ENCODE results near the gene POU6F2. TPM values are rescaled to one million over a fixed set of nuclear protein-coding genes. Genes with fewer than 3 reads are reported as not detected.

Gene POU6F2
- total RNA-seq, 3 donors from 2014 or later, result under 0.01 TPM; not detected in 2

GRCh38 chr7:39133088-39133487, 155.4 kb downstream of the POU6F2 start:
- no peak for DNase-seq (ENCODE audit: low spot score in 2 of 2)
- Histone ChIP-seq H3K9me3 (no peaks in the 10 kb centered on the region), H3K27me3 (peaks cover 0 to 10% of the 10 kb centered on the region in 2 donors), H3K27ac (no peak overlapping the region), H3K4me1 (no peaks in the 10 kb centered on the region), H3K36me3 (no peaks in the 10 kb centered on the region), H3K4me3 (no peak overlapping the region)
- TF ChIP-seq POLR2AphosphoS5 (IDR thresholded peaks at IDR 0.05) (no peak), CTCF (IDR thresholded peaks at IDR 0.05) (no peak), POLR2A (IDR thresholded peaks at IDR 0.05) (no peak)
- intact Hi-C loops (cut with DNase I; ENCODE audit: low total_unique reads), result no loop called here

- intact Hi-C loops (cut with DNase I; ENCODE audit: low total_unique reads), result no loop called here
- no peak for DNase-seq (ENCODE audit: low spot score in 2 of 2)
- no peak overlapping the region for H3K27ac ChIP-seq
- no peaks in the 10 kb centered on the region for H3K9me3 ChIP-seq
- no peak overlapping the region for H3K4me3 ChIP-seq
- no peaks in the 10 kb centered on the region for H3K36me3 ChIP-seq
- TF ChIP-seq POLR2A (IDR thresholded peaks at IDR 0.05) (no peak), CTCF (IDR thresholded peaks at IDR 0.05) (no peak), POLR2AphosphoS5 (IDR thresholded peaks at IDR 0.05) (no peak)
- H3K27me3 ChIP-seq, result peaks cover 0 to 7% of the 10 kb centered on the region in 2 donors
- no peaks in the 10 kb centered on the region for H3K4me1 ChIP-seq
Observed at GRCh38 chr7:39137480-39137879, 159.8 kb downstream of the POU6F2 start.

GRCh38 chr7:39142750-39143149, 165.0 kb downstream of the POU6F2 start:
- Histone ChIP-seq H3K9me3 (no peaks in the 10 kb centered on the region), H3K36me3 (no peaks in the 10 kb centered on the region), H3K4me1 (no peaks in the 10 kb centered on the region), H3K27me3 (no peaks in the 10 kb centered on the region), H3K27ac (no peak overlapping the region), H3K4me3 (no peak overlapping the region)
- no peak for TF ChIP-seq POLR2A (IDR thresholded peaks at IDR 0.05)
- no peak for TF ChIP-seq CTCF (IDR thresholded peaks at IDR 0.05)
- no peak for TF ChIP-seq POLR2AphosphoS5 (IDR thresholded peaks at IDR 0.05)
- DNase-seq (ENCODE audit: low spot score in 2 of 2), result no peak
- intact Hi-C loops (cut with DNase I; ENCODE audit: low total_unique reads), result no loop called here

GRCh38 chr7:39144420-39144819, 166.7 kb downstream of the POU6F2 start:
- Histone ChIP-seq H3K27me3 (no peaks in the 10 kb centered on the region), H3K27ac (no peak overlapping the region), H3K4me1 (no peaks in the 10 kb centered on the region), H3K36me3 (no peaks in the 10 kb centered on the region), H3K4me3 (no peak overlapping the region), H3K9me3 (no peaks in the 10 kb centered on the region)
- no peak for DNase-seq (ENCODE audit: low spot score in 2 of 2)
- TF ChIP-seq POLR2AphosphoS5 (IDR thresholded peaks at IDR 0.05) (no peak), POLR2A (IDR thresholded peaks at IDR 0.05) (no peak), CTCF (IDR thresholded peaks at IDR 0.05) (no peak)
- intact Hi-C loops (cut with DNase I; ENCODE audit: low total_unique reads), result no loop called here

- intact Hi-C loops (cut with DNase I; ENCODE audit: low total_unique reads), result loop anchor here (1.0 kb wide), 1 partner anchor 30 kb away; no protein-coding TSS in a partner anchor
- Histone ChIP-seq H3K9me3 (no peaks in the 10 kb centered on the region), H3K36me3 (no peaks in the 10 kb centered on the region), H3K27me3 (no peaks in the 10 kb centered on the region), H3K4me1 (no peaks in the 10 kb centered on the region), H3K4me3 (no peak overlapping the region), H3K27ac (no peak overlapping the region)
- no peak for TF ChIP-seq CTCF (IDR thresholded peaks at IDR 0.05)
- TF ChIP-seq POLR2AphosphoS5 (IDR thresholded peaks at IDR 0.05), result no peak
- no peak for TF ChIP-seq POLR2A (IDR thresholded peaks at IDR 0.05)
- DNase-seq (ENCODE audit: low spot score in 2 of 2), result no peak
Observed at GRCh38 chr7:39145283-39145682, 167.6 kb downstream of the POU6F2 start.

Data from breast epithelium (tissue), 4 donors.